ENCODE data around the gene DTL.

DNA sequence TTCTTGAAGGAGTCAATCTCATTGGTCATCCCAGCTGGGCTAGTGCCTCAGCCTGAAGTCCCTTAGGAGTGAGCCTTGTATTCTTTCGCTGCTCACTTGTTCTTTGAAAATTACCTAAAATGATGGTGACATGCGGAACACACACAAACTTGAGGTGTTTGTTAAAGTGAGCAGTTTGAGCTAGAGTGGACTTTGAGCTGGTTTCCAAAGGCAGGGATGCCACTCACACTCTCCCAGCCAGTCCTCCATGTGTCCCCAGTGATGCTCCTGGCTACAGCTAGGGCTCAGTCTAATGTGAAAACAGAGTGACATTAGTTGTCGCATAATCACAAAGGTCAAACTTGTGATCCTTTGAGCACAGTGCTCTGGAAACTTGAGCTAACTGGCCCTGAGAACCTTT is 84.3 kb downstream of the DTL start:
- TF ChIP-seq, protein P1, sequence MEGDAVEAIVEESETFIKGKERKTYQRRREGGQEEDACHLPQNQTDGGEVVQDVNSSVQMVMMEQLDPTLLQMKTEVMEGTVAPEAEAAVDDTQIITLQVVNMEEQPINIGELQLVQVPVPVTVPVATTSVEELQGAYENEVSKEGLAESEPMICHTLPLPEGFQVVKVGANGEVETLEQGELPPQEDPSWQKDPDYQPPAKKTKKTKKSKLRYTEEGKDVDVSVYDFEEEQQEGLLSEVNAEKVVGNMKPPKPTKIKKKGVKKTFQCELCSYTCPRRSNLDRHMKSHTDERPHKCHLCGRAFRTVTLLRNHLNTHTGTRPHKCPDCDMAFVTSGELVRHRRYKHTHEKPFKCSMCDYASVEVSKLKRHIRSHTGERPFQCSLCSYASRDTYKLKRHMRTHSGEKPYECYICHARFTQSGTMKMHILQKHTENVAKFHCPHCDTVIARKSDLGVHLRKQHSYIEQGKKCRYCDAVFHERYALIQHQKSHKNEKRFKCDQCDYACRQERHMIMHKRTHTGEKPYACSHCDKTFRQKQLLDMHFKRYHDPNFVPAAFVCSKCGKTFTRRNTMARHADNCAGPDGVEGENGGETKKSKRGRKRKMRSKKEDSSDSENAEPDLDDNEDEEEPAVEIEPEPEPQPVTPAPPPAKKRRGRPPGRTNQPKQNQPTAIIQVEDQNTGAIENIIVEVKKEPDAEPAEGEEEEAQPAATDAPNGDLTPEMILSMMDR (IDR thresholded peaks at IDR 0.05), result no peak
- TF ChIP-seq POLR2A (IDR thresholded peaks at IDR 0.05), result no peak

Data from heart left ventricle (tissue), 13 donors.